Astrocyte (in vitro differentiated cells and primary cell): ENCODE data around the gene SSH2. TPM values are rescaled to one million over a fixed set of nuclear protein-coding genes. Genes with fewer than 3 reads are reported as not detected.
A peak's percentile ranks its signal among the peaks of the same experiment; 100 is the strongest.

Source experiments
- DNase-seq: peaks from one replicate; pipeline ENCODE4 v3.0.0-alpha.2; 2010; ENCODE audit warnings: low read depth
- FAIRE-seq: peaks from 2 replicates; lab custom pipeline; 2011; peaks lifted over from hg19 to GRCh38; lab: Jason Lieb, UNC
- H2AFZ ChIP-seq: 2 replicates; pipeline ENCODE4 v1.6.0; 2012; ENCODE audit warnings: low read depth, low read length, inconsistent platforms
- H3K27ac ChIP-seq: 2 replicates; pipeline ENCODE4 v1.5.1; 2011; ENCODE audit warnings: low read depth, low read length, inconsistent platforms
- H3K27me3 ChIP-seq: 2 replicates; pipeline ENCODE4 v1.6.0; 2011; ENCODE audit warnings: low read length, inconsistent platforms; ENCODE audit not compliant: insufficient read depth
- H3K36me3 ChIP-seq: 2 replicates; pipeline ENCODE4 v1.5.1; 2011; ENCODE audit warnings: low read length, inconsistent platforms; ENCODE audit not compliant: insufficient read depth
- H3K4me1 ChIP-seq: 2 replicates; pipeline ENCODE4 v1.5.1; 2011; ENCODE audit warnings: low read length, inconsistent platforms; ENCODE audit not compliant: insufficient read depth
- H3K4me2 ChIP-seq: 2 replicates; pipeline ENCODE4 v1.6.0; 2012; ENCODE audit warnings: low read length, inconsistent platforms
- H3K4me3 ChIP-seq: 2 replicates; pipeline ENCODE4 v1.5.1; 2011; ENCODE audit warnings: low read depth, mild to moderate bottlenecking, low read length, inconsistent platforms; ENCODE audit not compliant: insufficient read depth
- H3K79me2 ChIP-seq: 2 replicates; pipeline ENCODE4 v1.6.0; 2012; ENCODE audit warnings: mild to moderate bottlenecking, low read length, inconsistent platforms; ENCODE audit not compliant: insufficient read depth
- H3K9ac ChIP-seq: 2 replicates; pipeline ENCODE4 v1.6.0; 2012; ENCODE audit warnings: mild to moderate bottlenecking, low read length, inconsistent platforms
- H3K9me3 ChIP-seq: 2 replicates; pipeline ENCODE4 v1.5.1; 2012; ENCODE audit warnings: low read depth, mild to moderate bottlenecking, low read length, inconsistent platforms; ENCODE audit not compliant: insufficient read depth
- H4K20me1 ChIP-seq: 2 replicates; pipeline ENCODE4 v1.6.0; 2012; ENCODE audit warnings: low read length, inconsistent platforms; ENCODE audit not compliant: insufficient read depth
- H3K27ac Mint-ChIP-seq: one replicate; pipeline ENCODE4 v1.8.0; 2021; ENCODE audit warnings: mild to moderate bottlenecking, mixed read lengths; ENCODE audit not compliant: unreplicated experiment
- H3K27me3 Mint-ChIP-seq: one replicate; pipeline ENCODE4 v1.8.0; 2021; ENCODE audit warnings: low read depth, mixed read lengths; ENCODE audit not compliant: unreplicated experiment
- H3K36me3 Mint-ChIP-seq: one replicate; pipeline ENCODE4 v1.8.0; 2021; ENCODE audit warnings: low read depth, mixed read lengths; ENCODE audit not compliant: unreplicated experiment
- H3K4me1 Mint-ChIP-seq: one replicate; pipeline ENCODE4 v1.8.0; 2021; ENCODE audit warnings: low read depth, mixed read lengths; ENCODE audit not compliant: unreplicated experiment
- H3K4me3 Mint-ChIP-seq: one replicate; pipeline ENCODE4 v1.8.0; 2021; ENCODE audit warnings: mild to moderate bottlenecking, moderate library complexity, mixed read lengths; ENCODE audit not compliant: unreplicated experiment
- H3K9me3 Mint-ChIP-seq: one replicate; pipeline ENCODE4 v1.8.0; 2021; ENCODE audit warnings: mild to moderate bottlenecking, mixed read lengths; ENCODE audit not compliant: unreplicated experiment
- EZH2 ChIP-seq: IDR thresholded peaks from 2 replicates; pipeline ENCODE4 v1.6.1; 2012; ENCODE audit warnings: mild to moderate bottlenecking, low read length, inconsistent platforms; ENCODE audit not compliant: insufficient read depth
- total RNA-seq: library from RNA; stranded (reverse); gene quantifications from 2 replicates; pipeline ENCODE4 v1.2.1, GENCODE V29; 2021
- TF ChIP-seq, protein P1 (sequence below): IDR thresholded peaks from 2 replicates; pipeline ENCODE4 v1.5.1; 2011; ENCODE audit warnings: low read depth, mild to moderate bottlenecking, inconsistent platforms, low read length, moderate library complexity; ENCODE audit not compliant: insufficient read depth

The SSH2 gene
- total RNA-seq, 1 donor from 2014 or later: 31.1 TPM

DNA sequence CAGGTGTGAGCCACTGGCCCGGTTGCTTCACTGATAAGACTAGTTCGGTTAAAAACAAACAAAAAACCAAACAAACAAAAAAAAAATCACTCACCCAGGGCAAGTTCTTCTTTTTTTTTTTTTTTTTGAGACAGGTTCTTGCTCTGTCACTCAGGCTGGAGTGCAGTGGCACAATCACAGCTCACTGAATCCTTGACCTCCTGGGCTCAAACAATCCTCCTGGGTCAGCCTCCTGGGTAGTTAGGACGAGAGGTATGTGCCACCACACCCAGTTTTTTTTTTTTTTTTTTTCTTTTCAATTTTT is 187.9 kb downstream of the SSH2 start:
- peaks cover 3% of the 10 kb centered on the region for H4K20me1 ChIP-seq
- Mint-ChIP-seq H3K27ac (no peak overlapping the region), H3K9me3 (no peaks in the 10 kb centered on the region), H3K4me3 (no peak overlapping the region), H3K36me3 (peaks cover 2% of the 10 kb centered on the region), H3K27me3 (no peaks in the 10 kb centered on the region), H3K4me1 (peaks cover 7% of the 10 kb centered on the region)
- H3K27me3 ChIP-seq: no peaks in the 10 kb centered on the region
- H3K9me3 ChIP-seq: no peaks in the 10 kb centered on the region
- TF ChIP-seq EZH2: no peak
- TF ChIP-seq, protein P1, sequence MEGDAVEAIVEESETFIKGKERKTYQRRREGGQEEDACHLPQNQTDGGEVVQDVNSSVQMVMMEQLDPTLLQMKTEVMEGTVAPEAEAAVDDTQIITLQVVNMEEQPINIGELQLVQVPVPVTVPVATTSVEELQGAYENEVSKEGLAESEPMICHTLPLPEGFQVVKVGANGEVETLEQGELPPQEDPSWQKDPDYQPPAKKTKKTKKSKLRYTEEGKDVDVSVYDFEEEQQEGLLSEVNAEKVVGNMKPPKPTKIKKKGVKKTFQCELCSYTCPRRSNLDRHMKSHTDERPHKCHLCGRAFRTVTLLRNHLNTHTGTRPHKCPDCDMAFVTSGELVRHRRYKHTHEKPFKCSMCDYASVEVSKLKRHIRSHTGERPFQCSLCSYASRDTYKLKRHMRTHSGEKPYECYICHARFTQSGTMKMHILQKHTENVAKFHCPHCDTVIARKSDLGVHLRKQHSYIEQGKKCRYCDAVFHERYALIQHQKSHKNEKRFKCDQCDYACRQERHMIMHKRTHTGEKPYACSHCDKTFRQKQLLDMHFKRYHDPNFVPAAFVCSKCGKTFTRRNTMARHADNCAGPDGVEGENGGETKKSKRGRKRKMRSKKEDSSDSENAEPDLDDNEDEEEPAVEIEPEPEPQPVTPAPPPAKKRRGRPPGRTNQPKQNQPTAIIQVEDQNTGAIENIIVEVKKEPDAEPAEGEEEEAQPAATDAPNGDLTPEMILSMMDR: no peak
- H3K4me2 ChIP-seq: no peak overlapping the region
- DNase-seq: no peak
- no peak overlapping the region for H3K27ac ChIP-seq
- H3K4me1 ChIP-seq: peaks cover 4% of the 10 kb centered on the region
- no peak overlapping the region for H3K4me3 ChIP-seq
- H3K79me2 ChIP-seq: no peaks in the 10 kb centered on the region
- no peak overlapping the region for H3K9ac ChIP-seq
- no peaks in the 10 kb centered on the region for H3K36me3 ChIP-seq
- FAIRE-seq: no peak
- H2AFZ ChIP-seq: no peak overlapping the region

DNA sequence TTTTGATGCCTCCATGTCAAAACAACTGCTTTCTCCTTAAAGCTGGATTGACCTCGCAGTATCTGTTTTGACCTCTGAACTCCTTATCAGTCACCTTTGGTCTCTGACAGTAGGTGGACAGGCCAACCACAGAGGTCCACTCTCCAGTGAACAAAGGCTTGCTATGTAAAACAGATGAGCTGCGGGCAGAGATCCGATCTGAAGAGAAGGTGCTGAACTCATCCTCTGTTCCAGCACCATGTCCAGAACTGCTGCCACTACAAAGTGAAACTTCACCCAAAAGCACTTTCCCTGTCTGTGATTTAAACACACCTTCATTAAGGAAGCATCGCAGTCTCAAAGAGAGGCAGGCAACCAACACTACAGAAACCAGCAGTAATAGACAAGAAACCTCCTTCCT is 190.0 kb downstream of the SSH2 start:
- Histone ChIP-seq H3K27ac (no peak overlapping the region), H4K20me1 (no peaks in the 10 kb centered on the region), H3K9ac (no peak overlapping the region), H3K36me3 (no peaks in the 10 kb centered on the region), H3K9me3 (no peaks in the 10 kb centered on the region), H3K79me2 (no peaks in the 10 kb centered on the region), H3K27me3 (no peaks in the 10 kb centered on the region), H3K4me2 (no peak overlapping the region), H3K4me3 (no peak overlapping the region), H2AFZ (no peak overlapping the region), H3K4me1 (peaks cover 4% of the 10 kb centered on the region)
- Mint-ChIP-seq H3K4me1 (peaks cover 7% of the 10 kb centered on the region), H3K27me3 (no peaks in the 10 kb centered on the region), H3K9me3 (no peaks in the 10 kb centered on the region), H3K36me3 (peaks cover 2% of the 10 kb centered on the region), H3K27ac (no peak overlapping the region), H3K4me3 (peak overlapping the region; percentile 31)
- no peak for TF ChIP-seq EZH2
- TF ChIP-seq, protein P1: no peak
- FAIRE-seq (no peak), DNase-seq (no peak)

DNA sequence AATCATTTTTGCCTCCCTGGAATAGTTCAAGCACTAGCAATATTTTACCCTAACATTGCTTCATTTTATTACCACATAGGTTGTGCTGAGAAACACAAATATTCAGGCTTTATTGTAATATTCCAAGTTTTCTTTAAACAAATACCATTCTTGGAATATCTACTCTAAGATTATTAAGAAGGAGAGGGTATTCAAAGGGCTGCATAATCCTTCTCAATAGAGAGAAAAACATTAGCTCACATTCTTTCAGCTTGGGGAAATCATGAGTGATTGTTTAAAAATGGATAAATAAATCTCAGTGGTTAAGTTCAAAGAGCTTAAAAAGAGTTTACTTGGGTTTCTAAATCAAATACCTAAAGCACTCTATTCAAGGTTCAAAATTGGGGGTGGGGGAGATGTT is 195.4 kb downstream of the SSH2 start:
- no peak overlapping the region for H3K9ac ChIP-seq
- Mint-ChIP-seq H3K9me3 (no peaks in the 10 kb centered on the region), H3K27ac (no peak overlapping the region), H3K4me3 (no peak overlapping the region), H3K36me3 (no peaks in the 10 kb centered on the region), H3K27me3 (no peaks in the 10 kb centered on the region), H3K4me1 (peaks cover 18% of the 10 kb centered on the region)
- H4K20me1 ChIP-seq: no peaks in the 10 kb centered on the region
- no peaks in the 10 kb centered on the region for H3K79me2 ChIP-seq
- no peaks in the 10 kb centered on the region for H3K27me3 ChIP-seq
- peak; percentile 34 for DNase-seq
- no peak for TF ChIP-seq EZH2
- FAIRE-seq: peak; percentile 5
- no peaks in the 10 kb centered on the region for H3K9me3 ChIP-seq
- H3K4me1 ChIP-seq: peaks cover 9% of the 10 kb centered on the region
- no peak overlapping the region for H2AFZ ChIP-seq
- no peak overlapping the region for H3K4me3 ChIP-seq
- no peaks in the 10 kb centered on the region for H3K36me3 ChIP-seq
- H3K4me2 ChIP-seq: peak overlapping the region; percentile 1
- H3K27ac ChIP-seq: no peak overlapping the region
